PC-9 (cell line): ENCODE measurements around the gene CCNY. TPM values are rescaled to one million over a fixed set of nuclear protein-coding genes. Genes with fewer than 3 reads are reported as not detected.

ENCODE experiments used
- BruUV-seq: library from RNA; stranded (reverse); fragments of 400-500 nt; replicated peaks from 2 replicates; lab custom pipeline; 2021; lab: Mats Ljungman, UMichigan
- CTCF ChIA-PET: fragments of 300-600 bp; sonication (Branson Sonifier 250); formaldehyde crosslinking; loops from one replicate; lab custom pipeline; 2022; ENCODE audit warnings: antibody characterized with exemption; lab: Charles Lee
- POLR2A ChIA-PET: fragments of 300-600 bp; sonication (Branson Sonifier 250); formaldehyde crosslinking; loops from one replicate; lab custom pipeline; 2022; ENCODE audit warnings: antibody characterized with exemption; ENCODE audit not compliant: unreplicated experiment; lab: Charles Lee
- DNase-seq, 2 experiments: peaks; one replicate each; pipeline versions ENCODE4 v3.0.0 to v3.0.0-alpha.2; 2015 to 2022; ENCODE audit warnings: mixed read lengths in 1 of 2
- H2AFZ ChIP-seq: fragments of 200-600 bp; sonication (generic); 2 replicates; pipeline ENCODE4 v1.8.1; 2017; ENCODE audit warnings: antibody characterized with exemption
- H3F3A ChIP-seq: fragments of 200-600 bp; sonication (generic); 2 replicates; pipeline ENCODE4 v1.8.1; 2017; ENCODE audit warnings: antibody characterized with exemption, mild to moderate bottlenecking, low read depth; ENCODE audit not compliant: insufficient read depth
- H3K27ac ChIP-seq: fragments of 200-600 bp; sonication (generic); 2 replicates; pipeline ENCODE4 v1.6.1; 2016; ENCODE audit warnings: mixed run types
- H3K27me3 ChIP-seq: fragments of 200-600 bp; sonication (generic); 2 replicates; pipeline ENCODE4 v1.6.1; 2016; ENCODE audit warnings: low read depth, mixed run types; ENCODE audit not compliant: insufficient read depth
- H3K36me3 ChIP-seq: fragments of 200-600 bp; sonication (generic); 2 replicates; pipeline ENCODE4 v1.6.1; 2016; ENCODE audit warnings: low read depth, mixed run types
- H3K4me1 ChIP-seq: fragments of 200-600 bp; sonication (generic); replicated peaks from 2 replicates; pipeline ENCODE4 v1.6.1; 2016; ENCODE audit warnings: mixed run types; ENCODE audit not compliant: insufficient read depth
- H3K4me2 ChIP-seq: fragments of 200-600 bp; sonication (generic); 2 replicates; pipeline ENCODE4 v1.6.1; 2017; ENCODE audit warnings: mixed run types
- H3K4me3 ChIP-seq: fragments of 200-600 bp; sonication (generic); 2 replicates; pipeline ENCODE4 v1.6.1; 2016; ENCODE audit warnings: mixed run types
- H3K79me2 ChIP-seq: fragments of 200-600 bp; sonication (generic); 2 replicates; pipeline ENCODE4 v1.6.1; 2017; ENCODE audit warnings: low read depth, mixed run types
- H3K9me2 ChIP-seq: fragments of 200-600 bp; sonication (generic); 2 replicates; pipeline ENCODE4 v1.8.1; 2017; ENCODE audit warnings: mild to moderate bottlenecking; ENCODE audit not compliant: insufficient read depth
- H3K9me3 ChIP-seq: fragments of 200-600 bp; sonication (generic); 2 replicates; pipeline ENCODE4 v1.8.1; 2016; ENCODE audit warnings: low read depth; ENCODE audit not compliant: insufficient read depth
- H4K20me1 ChIP-seq: fragments of 200-600 bp; sonication (generic); 2 replicates; pipeline ENCODE4 v1.8.1; 2017; ENCODE audit not compliant: insufficient read depth
- EZH2 ChIP-seq: fragments of 200-600 bp; sonication (generic); IDR thresholded peaks from 2 replicates; pipeline ENCODE4 v1.8.0; 2017; ENCODE audit warnings: antibody characterized with exemption, low read depth
- intact Hi-C: fragments of 100-400 bp; cut with micrococcal nuclease; formaldehyde crosslinking; loops from one replicate; pipeline ENCODE4 v1.10.0; 2022; ENCODE audit not compliant: unreplicated experiment
- total RNA-seq: library from RNA; stranded (reverse); gene quantifications from 2 replicates; pipeline ENCODE4 v1.2.3, GENCODE V29; 2021
- TF ChIP-seq, protein P1 (sequence below): fragments of 200-600 bp; sonication (generic); conservative IDR thresholded peaks from 2 replicates; pipeline ENCODE4 v1.6.1; 2017; ENCODE audit warnings: mixed run types, antibody characterized with exemption, mild to moderate bottlenecking, moderate library complexity

CCNY gene
- total RNA-seq, 1 experiment from 2014 or later, result 69.5 TPM

GRCh38 chr10:35377050-35377728 is 40.9 kb downstream of the CCNY start:
- H3K27me3 ChIP-seq, result no peaks in the 10 kb centered on the region
- TF ChIP-seq, protein P1, sequence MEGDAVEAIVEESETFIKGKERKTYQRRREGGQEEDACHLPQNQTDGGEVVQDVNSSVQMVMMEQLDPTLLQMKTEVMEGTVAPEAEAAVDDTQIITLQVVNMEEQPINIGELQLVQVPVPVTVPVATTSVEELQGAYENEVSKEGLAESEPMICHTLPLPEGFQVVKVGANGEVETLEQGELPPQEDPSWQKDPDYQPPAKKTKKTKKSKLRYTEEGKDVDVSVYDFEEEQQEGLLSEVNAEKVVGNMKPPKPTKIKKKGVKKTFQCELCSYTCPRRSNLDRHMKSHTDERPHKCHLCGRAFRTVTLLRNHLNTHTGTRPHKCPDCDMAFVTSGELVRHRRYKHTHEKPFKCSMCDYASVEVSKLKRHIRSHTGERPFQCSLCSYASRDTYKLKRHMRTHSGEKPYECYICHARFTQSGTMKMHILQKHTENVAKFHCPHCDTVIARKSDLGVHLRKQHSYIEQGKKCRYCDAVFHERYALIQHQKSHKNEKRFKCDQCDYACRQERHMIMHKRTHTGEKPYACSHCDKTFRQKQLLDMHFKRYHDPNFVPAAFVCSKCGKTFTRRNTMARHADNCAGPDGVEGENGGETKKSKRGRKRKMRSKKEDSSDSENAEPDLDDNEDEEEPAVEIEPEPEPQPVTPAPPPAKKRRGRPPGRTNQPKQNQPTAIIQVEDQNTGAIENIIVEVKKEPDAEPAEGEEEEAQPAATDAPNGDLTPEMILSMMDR, result no peak
- no peak for TF ChIP-seq EZH2
- BruUV-seq, result no TSS peak
- no peak overlapping the region for H3K27ac ChIP-seq
- H3K4me3 ChIP-seq, result no peak overlapping the region
- peaks cover 8% of the 10 kb centered on the region; the same call in 1 of the 2 replicates for H4K20me1 ChIP-seq
- no peaks in the 10 kb centered on the region for H3K9me2 ChIP-seq
- no peak overlapping the region for H3K4me2 ChIP-seq
- no peaks in the 10 kb centered on the region for H3K36me3 ChIP-seq
- no peak overlapping the region for H2AFZ ChIP-seq
- H3K79me2 ChIP-seq, result peaks cover 65% of the 10 kb centered on the region
- DNase-seq, result no peak
- no peaks in the 10 kb centered on the region for H3F3A ChIP-seq
- ChIA-PET POLR2A (no interaction called here), CTCF (interaction anchor here (0.5 kb wide), 1 partner anchor 148 kb away, joined by 3 read pairs; no protein-coding TSS in a partner anchor)
- no peaks in the 10 kb centered on the region for H3K9me3 ChIP-seq
- intact Hi-C loops, result no loop called here
- no peaks in the 10 kb centered on the region for H3K4me1 ChIP-seq

DNA sequence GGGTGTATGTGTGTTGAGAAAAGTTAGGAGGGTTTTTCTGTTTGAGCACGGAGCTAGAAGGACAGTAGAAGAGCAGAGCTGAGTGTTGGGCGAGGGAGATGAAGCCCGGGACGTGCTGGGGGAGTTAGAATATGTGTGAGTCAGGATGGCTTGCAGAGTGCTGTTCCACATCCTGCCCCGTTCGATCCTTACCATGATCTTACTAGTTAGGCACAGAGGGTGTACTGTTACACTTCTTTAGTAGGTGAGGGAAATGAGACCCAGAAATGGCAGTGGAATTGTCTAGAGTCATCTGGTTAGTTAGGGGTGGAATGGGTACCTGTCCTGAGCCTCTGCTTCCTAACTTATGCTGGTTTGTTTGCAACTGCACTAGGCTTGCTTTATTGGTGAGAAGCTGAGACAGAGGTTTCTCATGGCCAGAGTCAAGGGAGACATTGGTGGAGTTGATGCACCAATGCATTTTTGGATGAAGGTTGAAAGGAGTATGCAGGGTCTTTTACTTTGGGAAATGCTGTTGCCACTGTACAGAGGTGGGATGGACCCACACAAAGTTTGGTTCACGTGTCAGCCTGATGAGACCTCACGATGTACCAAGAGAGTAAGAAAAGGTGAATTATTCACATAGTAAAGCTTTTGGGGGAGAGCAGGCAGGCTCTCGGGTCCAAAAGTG is 42.4 kb downstream of the CCNY start:
- no peak for DNase-seq
- no TSS peak for BruUV-seq
- Histone ChIP-seq H3K79me2 (peaks cover 68% of the 10 kb centered on the region), H3K9me3 (no peaks in the 10 kb centered on the region), H3K27me3 (no peaks in the 10 kb centered on the region), H3F3A (no peaks in the 10 kb centered on the region), H3K36me3 (no peaks in the 10 kb centered on the region), H3K27ac (no peak overlapping the region), H3K9me2 (no peaks in the 10 kb centered on the region), H3K4me3 (no peak overlapping the region), H2AFZ (no peak overlapping the region), H4K20me1 (peaks cover 8% of the 10 kb centered on the region; the same call in 1 of the 2 replicates), H3K4me1 (no peaks in the 10 kb centered on the region), H3K4me2 (no peak overlapping the region)
- intact Hi-C loops, result no loop called here
- ChIA-PET POLR2A (no interaction called here), CTCF (no interaction called here)
- TF ChIP-seq EZH2, result no peak
- TF ChIP-seq, protein P1, result no peak

- Histone ChIP-seq H3K36me3 (no peaks in the 10 kb centered on the region), H3F3A (no peaks in the 10 kb centered on the region), H2AFZ (no peak overlapping the region), H3K9me3 (no peaks in the 10 kb centered on the region), H3K4me1 (no peaks in the 10 kb centered on the region), H4K20me1 (peaks cover 8% of the 10 kb centered on the region; the same call in 1 of the 2 replicates), H3K27ac (no peak overlapping the region), H3K4me2 (no peak overlapping the region), H3K4me3 (no peak overlapping the region), H3K27me3 (no peaks in the 10 kb centered on the region), H3K9me2 (no peaks in the 10 kb centered on the region), H3K79me2 (peaks cover 64% of the 10 kb centered on the region)
- DNase-seq, result no peak
- TF ChIP-seq, protein P1, result no peak
- no peak for TF ChIP-seq EZH2
- POLR2A ChIA-PET, result no interaction called here
- intact Hi-C loops, result no loop called here
- CTCF ChIA-PET, result no interaction called here
- no TSS peak for BruUV-seq
These were observed 43.2 kb downstream of the CCNY start for GRCh38 chr10:35379226-35380137.
